ENCODE results near the gene ADAM33. TPM values are rescaled to one million over a fixed set of nuclear protein-coding genes. Genes with fewer than 3 reads are reported as not detected.

The ADAM33 gene
- total RNA-seq, 4 donors from 2014 or later: 2.6 to 6.4 (median 3.1) TPM

DNA sequence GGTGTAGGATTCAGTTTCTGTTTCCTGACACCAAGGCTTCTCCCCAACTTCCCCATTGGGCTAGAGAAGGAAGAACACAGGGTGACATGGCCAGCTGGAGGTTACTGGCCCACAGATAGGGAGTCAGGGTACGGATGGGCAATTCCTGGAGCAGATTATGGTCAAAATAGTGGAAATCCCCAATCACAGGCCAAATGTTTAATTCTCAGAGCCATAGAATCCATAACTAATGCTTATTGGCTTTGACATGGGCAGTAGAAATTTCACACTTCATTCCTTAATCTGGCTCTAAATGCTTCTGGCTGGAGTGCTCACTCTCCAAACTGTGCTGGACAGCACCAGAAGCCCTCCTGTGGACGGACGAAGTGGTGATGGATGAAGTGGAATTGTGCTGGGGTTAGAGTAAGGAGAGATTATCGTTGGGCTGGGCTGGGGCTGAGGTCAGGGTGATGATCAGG, 29.7 kb upstream of the ADAM33 start:
- H3K4me3 ChIP-seq: peak overlapping the region in 1 of 4 donors; percentile 10
- no peak overlapping the region for H3K27ac ChIP-seq
- no peaks in the 10 kb centered on the region for H3K27me3 ChIP-seq
- ATAC-seq (no peak), DNase-seq (no peak)
- intact Hi-C loops (cut with DNase I; ENCODE audit: low total_unique reads): loop anchor here (1.0 kb wide), 1 partner anchor 35 kb away; no protein-coding TSS in a partner anchor
- TF ChIP-seq POLR2A (IDR thresholded peaks at IDR 0.05): no peak
- TF ChIP-seq, protein P1, sequence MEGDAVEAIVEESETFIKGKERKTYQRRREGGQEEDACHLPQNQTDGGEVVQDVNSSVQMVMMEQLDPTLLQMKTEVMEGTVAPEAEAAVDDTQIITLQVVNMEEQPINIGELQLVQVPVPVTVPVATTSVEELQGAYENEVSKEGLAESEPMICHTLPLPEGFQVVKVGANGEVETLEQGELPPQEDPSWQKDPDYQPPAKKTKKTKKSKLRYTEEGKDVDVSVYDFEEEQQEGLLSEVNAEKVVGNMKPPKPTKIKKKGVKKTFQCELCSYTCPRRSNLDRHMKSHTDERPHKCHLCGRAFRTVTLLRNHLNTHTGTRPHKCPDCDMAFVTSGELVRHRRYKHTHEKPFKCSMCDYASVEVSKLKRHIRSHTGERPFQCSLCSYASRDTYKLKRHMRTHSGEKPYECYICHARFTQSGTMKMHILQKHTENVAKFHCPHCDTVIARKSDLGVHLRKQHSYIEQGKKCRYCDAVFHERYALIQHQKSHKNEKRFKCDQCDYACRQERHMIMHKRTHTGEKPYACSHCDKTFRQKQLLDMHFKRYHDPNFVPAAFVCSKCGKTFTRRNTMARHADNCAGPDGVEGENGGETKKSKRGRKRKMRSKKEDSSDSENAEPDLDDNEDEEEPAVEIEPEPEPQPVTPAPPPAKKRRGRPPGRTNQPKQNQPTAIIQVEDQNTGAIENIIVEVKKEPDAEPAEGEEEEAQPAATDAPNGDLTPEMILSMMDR (IDR thresholded peaks at IDR 0.05 in 4 of 5, conservative IDR thresholded peaks at IDR 0.05 in 1 of 5): no peak
- no peaks in the 10 kb centered on the region for H3K9me3 ChIP-seq
- in situ Hi-C loops (cut with MboI; ENCODE audit: low sequenced_read_pairs in 4 of 4): loop anchor here in 2 of 4 donors (5.0 to 10.0 kb wide), 2 partner anchors 34 to 47 kb away; partner anchors contain the start of gene GFRA4 (in 1 of the 2)
- H3K36me3 ChIP-seq: no peaks in the 10 kb centered on the region
- peaks cover 4 to 15% of the 10 kb centered on the region in 2 donors for H3K4me1 ChIP-seq

DNA sequence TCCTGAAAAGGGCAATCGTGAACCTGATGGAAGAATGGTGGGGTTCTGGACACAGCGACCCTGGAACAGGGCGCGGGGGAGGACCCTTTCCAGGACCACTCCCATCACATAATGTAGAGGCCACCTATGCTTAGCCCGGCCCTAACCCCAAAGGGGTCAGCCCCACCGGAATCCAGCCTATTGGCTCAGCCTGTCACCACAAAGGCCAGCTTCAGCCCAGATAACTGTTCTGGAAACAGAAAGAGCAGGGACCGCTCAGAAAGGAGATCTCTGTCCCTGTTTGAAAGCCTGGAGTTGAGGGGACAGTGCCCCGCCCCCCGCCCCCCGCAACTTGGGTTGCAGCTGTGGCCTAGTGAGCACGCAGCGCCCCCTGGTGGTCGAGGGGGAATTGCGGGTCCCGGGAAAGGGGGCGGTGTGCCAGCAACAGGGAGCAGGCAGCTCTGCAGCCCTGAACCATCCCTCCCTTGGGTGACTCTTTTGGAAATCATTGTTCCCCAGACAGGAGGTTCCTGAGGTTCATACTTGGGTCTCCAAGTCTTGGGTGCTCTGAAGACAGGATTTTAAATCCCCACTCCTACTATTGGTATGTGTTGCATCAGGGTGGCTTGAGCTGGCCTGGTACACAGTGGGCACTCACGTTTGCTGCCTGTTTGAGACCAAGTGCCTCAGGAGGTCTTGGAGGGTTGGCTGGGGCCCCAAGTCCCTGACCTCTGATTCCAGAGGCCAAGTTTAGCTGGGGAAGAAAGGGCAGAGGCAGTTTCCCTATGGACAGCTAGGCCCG, 29.1 kb upstream of the ADAM33 start:
- ATAC-seq: no peak
- TF ChIP-seq, protein P1 (IDR thresholded peaks at IDR 0.05 in 4 of 5, conservative IDR thresholded peaks at IDR 0.05 in 1 of 5): peak; percentile 94 to 98 (median 97)
- TF ChIP-seq POLR2A (IDR thresholded peaks at IDR 0.05): no peak
- in situ Hi-C loops (cut with MboI; ENCODE audit: low sequenced_read_pairs in 4 of 4) (loop anchor here in 2 of 4 donors (5.0 to 10.0 kb wide), 2 partner anchors 34 to 46 kb away; partner anchors contain the start of gene GFRA4 (in 1 of the 2)), intact Hi-C loops (cut with DNase I; ENCODE audit: low total_unique reads) (loop anchor here (1.0 kb wide), 1 partner anchor 35 kb away; no protein-coding TSS in a partner anchor)
- Histone ChIP-seq H3K27ac (peak overlapping the region in 1 of 4 donors; percentile 24), H3K27me3 (no peaks in the 10 kb centered on the region), H3K9me3 (no peaks in the 10 kb centered on the region), H3K4me1 (peaks cover 5 to 16% of the 10 kb centered on the region in 2 donors), H3K4me3 (peak overlapping the region in 1 of 4 donors; percentile 10), H3K36me3 (no peaks in the 10 kb centered on the region)
- DNase-seq: peak; percentile 40 to 53

DNA sequence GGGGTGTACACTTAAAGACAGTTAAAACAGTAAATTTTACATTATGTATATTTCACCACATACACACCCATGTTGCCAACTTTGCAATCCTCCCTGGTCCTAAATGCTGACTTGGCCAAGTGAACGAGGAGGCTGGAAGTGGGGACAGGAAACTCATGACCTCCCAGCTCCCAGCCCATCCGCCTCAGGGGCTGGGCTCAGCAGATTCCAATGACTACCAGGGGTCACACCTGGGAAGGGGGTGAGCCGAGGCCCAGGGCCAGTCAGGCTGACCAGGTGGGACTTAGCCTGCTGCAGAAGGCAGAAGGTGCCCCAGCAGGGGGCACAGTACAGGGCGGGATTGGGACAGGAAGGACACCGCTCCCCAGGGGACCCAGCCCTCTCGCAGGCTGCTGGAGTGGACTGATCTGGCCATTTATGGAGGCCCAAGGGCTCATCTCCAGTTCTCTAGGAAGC, 28.2 kb upstream of the ADAM33 start:
- Histone ChIP-seq H3K4me1 (peaks cover 5 to 16% of the 10 kb centered on the region in 2 donors), H3K9me3 (no peaks in the 10 kb centered on the region), H3K36me3 (no peaks in the 10 kb centered on the region), H3K4me3 (no peak overlapping the region), H3K27ac (peak overlapping the region in 1 of 4 donors; percentile 24), H3K27me3 (no peaks in the 10 kb centered on the region)
- ATAC-seq (no peak), DNase-seq (no peak)
- intact Hi-C loops (cut with DNase I; ENCODE audit: low total_unique reads) (no loop called here), in situ Hi-C loops (cut with MboI; ENCODE audit: low sequenced_read_pairs in 4 of 4) (loop anchor here in 2 of 4 donors (5.0 to 10.0 kb wide), 2 partner anchors 33 to 45 kb away; partner anchors contain the start of gene GFRA4 (in 1 of the 2))
- TF ChIP-seq POLR2A (IDR thresholded peaks at IDR 0.05): no peak
- TF ChIP-seq, protein P1 (IDR thresholded peaks at IDR 0.05 in 4 of 5, conservative IDR thresholded peaks at IDR 0.05 in 1 of 5): no peak

DNA sequence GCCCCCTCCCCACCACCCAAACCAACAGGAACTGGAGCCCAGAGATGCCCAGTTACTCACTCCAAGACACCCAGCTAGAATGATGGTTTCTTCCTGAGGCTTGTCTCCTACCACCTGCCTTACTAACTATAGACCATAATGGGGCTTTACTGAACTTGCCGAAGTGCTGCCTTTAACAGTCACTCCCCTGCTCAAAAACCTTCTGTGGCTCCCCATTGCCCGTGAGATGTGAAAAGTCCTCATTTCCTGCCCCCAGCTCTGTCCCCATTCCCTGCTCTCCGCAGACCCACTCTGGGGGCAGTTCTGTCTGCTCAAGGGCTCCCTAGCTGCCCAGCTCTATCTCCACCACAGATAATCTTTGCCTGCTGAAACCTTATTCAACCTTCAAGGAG, 25.7 kb upstream of the ADAM33 start:
- Histone ChIP-seq H3K36me3 (no peaks in the 10 kb centered on the region), H3K4me3 (no peak overlapping the region), H3K27ac (peak overlapping the region; percentile 75 to 84 (median 80)), H3K27me3 (no peaks in the 10 kb centered on the region), H3K9me3 (no peaks in the 10 kb centered on the region), H3K4me1 (peaks cover 5 to 16% of the 10 kb centered on the region in 2 donors)
- ATAC-seq (peak; percentile 3 to 26), DNase-seq (no peak)
- intact Hi-C loops (cut with DNase I; ENCODE audit: low total_unique reads): loop anchor here (1.0 to 2.0 kb wide), 2 partner anchors 21 to 59 kb away; partner anchors contain the start of gene ADISSP
- in situ Hi-C loops (cut with MboI; ENCODE audit: low sequenced_read_pairs in 4 of 4): no loop called here
- TF ChIP-seq POLR2A (IDR thresholded peaks at IDR 0.05): no peak
- TF ChIP-seq, protein P1 (IDR thresholded peaks at IDR 0.05 in 4 of 5, conservative IDR thresholded peaks at IDR 0.05 in 1 of 5): no peak

All from gastrocnemius medialis (tissue), 4 donors.